ENCODE measurements around the gene PIGW.

PIGW gene

GRCh38 chr17:36501963-36502362 is 32.8 kb upstream of the PIGW start:
- DNase-seq (ENCODE audit: extremely low read depth, low read depth), result no peak
- TF ChIP-seq CTCF (IDR thresholded peaks at IDR 0.05; ENCODE audit: low read depth, low read length, missing control alignments), result no peak
- H3K4me3 ChIP-seq (replicated peaks; ENCODE audit: low read depth, low read length), result no peak overlapping the region

GRCh38 chr17:36503456-36504155 is 31.2 kb upstream of the PIGW start:
- no peak for TF ChIP-seq CTCF (IDR thresholded peaks at IDR 0.05; ENCODE audit: low read depth, low read length, missing control alignments)
- no peak for DNase-seq (ENCODE audit: extremely low read depth, low read depth)
- H3K4me3 ChIP-seq (replicated peaks; ENCODE audit: low read depth, low read length), result no peak overlapping the region

- TF ChIP-seq CTCF (IDR thresholded peaks at IDR 0.05; ENCODE audit: low read depth, low read length, missing control alignments), result no peak
- DNase-seq (ENCODE audit: extremely low read depth, low read depth), result no peak
- H3K4me3 ChIP-seq (replicated peaks; ENCODE audit: low read depth, low read length), result no peak overlapping the region
Observed at GRCh38 chr17:36504156-36504545, 30.6 kb upstream of the PIGW start.

GRCh38 chr17:36505171-36505570 is 29.6 kb upstream of the PIGW start:
- no peak for TF ChIP-seq CTCF (IDR thresholded peaks at IDR 0.05; ENCODE audit: low read depth, low read length, missing control alignments)
- no peak for DNase-seq (ENCODE audit: extremely low read depth, low read depth)
- no peak overlapping the region for H3K4me3 ChIP-seq (replicated peaks; ENCODE audit: low read depth, low read length)

GRCh38 chr17:36506249-36506826 is 28.4 kb upstream of the PIGW start:
- no peak for TF ChIP-seq CTCF (IDR thresholded peaks at IDR 0.05; ENCODE audit: low read depth, low read length, missing control alignments)
- no peak for DNase-seq (ENCODE audit: extremely low read depth, low read depth)

GRCh38 chr17:36506831-36507230 is 28.0 kb upstream of the PIGW start:
- no peak for TF ChIP-seq CTCF (IDR thresholded peaks at IDR 0.05; ENCODE audit: low read depth, low read length, missing control alignments)
- DNase-seq (ENCODE audit: extremely low read depth, low read depth), result no peak
- H3K4me3 ChIP-seq (replicated peaks; ENCODE audit: low read depth, low read length), result no peak overlapping the region

More at GRCh38 chr17:36506249-36506826, 28.4 kb upstream of the PIGW start:
- H3K4me3 ChIP-seq (replicated peaks; ENCODE audit: low read depth, low read length), result no peak overlapping the region

All from HFF-Myc (cell line).